Stomach (tissue), 4 donors: ENCODE results near the gene CABP2.
A peak's percentile ranks its signal among the peaks of the same experiment; 100 is the strongest.

Experiments used
- CTCF ChIP-seq, 7 experiments: fragments of 450-650 bp in 4 of 7; fragments of 200-600 bp in 3 of 7; sonication (generic) in 3 of 7; IDR thresholded peaks; one replicate each; pipeline ENCODE4 v1.5.1; 2016 to 2019; ENCODE audit warnings: antibody characterized with exemption in 7 of 7, control low read depth in 2 of 7, mild to moderate bottlenecking in 1 of 7
- POLR2A ChIP-seq, 4 donors: fragments of 450-650 bp; IDR thresholded peaks; one replicate each; pipeline ENCODE4 v1.6.1; 2016; ENCODE audit warnings: antibody characterized with exemption in 4 of 4, control low read depth in 2 of 4, mild to moderate bottlenecking in 1 of 4, moderate library complexity in 1 of 4
- POLR2AphosphoS5 ChIP-seq, 3 donors: sonication (generic); formaldehyde crosslinking; IDR thresholded peaks; one replicate each; pipeline ENCODE4 v1.6.1; 2016; ENCODE audit warnings: antibody characterized with exemption in 3 of 3

GRCh38 chr11:67507864-67508485, 15.3 kb downstream of the CABP2 start, which contains the start of gene CDK2AP2:
- no peak for TF ChIP-seq CTCF (IDR thresholded peaks at IDR 0.05)
- TF ChIP-seq POLR2AphosphoS5 (IDR thresholded peaks at IDR 0.05), result peak; percentile 62 to 90 (median 88)
- TF ChIP-seq POLR2A (IDR thresholded peaks at IDR 0.05), result peak in 1 of 4 donors; percentile 86
